Loucy (cell line): ENCODE data around the gene LAP3.

Source experiments
- H2AFZ ChIP-seq: fragments of 200-600 bp; sonication (generic); 2 replicates; pipeline ENCODE4 v1.6.0; 2016; ENCODE audit warnings: antibody characterized with exemption, mild to moderate bottlenecking, low read length, moderate library complexity
- H3F3A ChIP-seq: fragments of 200-600 bp; 2 replicates; pipeline ENCODE4 v1.6.0; 2016; ENCODE audit warnings: antibody characterized with exemption, low read depth, mild to moderate bottlenecking
- H3K27me3 ChIP-seq: fragments of 200-600 bp; sonication (generic); 2 replicates; pipeline ENCODE4 v1.6.1; 2014; ENCODE audit warnings: low read length, mild to moderate bottlenecking; ENCODE audit not compliant: insufficient read depth, poor library complexity, severe bottlenecking
- H3K36me3 ChIP-seq: fragments of 200-600 bp; sonication (generic); 2 replicates; pipeline ENCODE4 v1.6.1; 2016; ENCODE audit warnings: low read length; ENCODE audit not compliant: insufficient read depth
- H3K4me1 ChIP-seq: fragments of 200-600 bp; sonication (generic); 2 replicates; pipeline ENCODE4 v1.5.1; 2014; ENCODE audit warnings: low read length, mild to moderate bottlenecking; ENCODE audit not compliant: insufficient read depth, poor library complexity, severe bottlenecking
- H3K4me2 ChIP-seq: fragments of 200-600 bp; sonication (generic); 2 replicates; pipeline ENCODE4 v1.6.0; 2014; ENCODE audit warnings: antibody characterized with exemption, low read length, low read depth, mild to moderate bottlenecking; ENCODE audit not compliant: poor library complexity, severe bottlenecking
- H3K4me3 ChIP-seq: fragments of 200-600 bp; sonication (generic); 2 replicates; pipeline ENCODE4 v1.5.1; 2014; ENCODE audit warnings: low read length, mild to moderate bottlenecking, mixed read lengths; ENCODE audit not compliant: poor library complexity, severe bottlenecking
- H3K79me2 ChIP-seq: fragments of 200-600 bp; sonication (generic); 2 replicates; pipeline ENCODE4 v1.6.1; 2014; ENCODE audit warnings: low read length; ENCODE audit not compliant: insufficient read depth
- H3K9ac ChIP-seq: fragments of 200-600 bp; sonication (generic); 2 replicates; pipeline ENCODE4 v1.6.0; 2014; ENCODE audit warnings: mild to moderate bottlenecking, low read depth, low read length, moderate library complexity; ENCODE audit not compliant: poor library complexity, severe bottlenecking
- H3K9me2 ChIP-seq: fragments of 200-600 bp; sonication (generic); replicated peaks from 2 replicates; pipeline ENCODE4 v1.6.1; 2016; ENCODE audit warnings: low read depth, low read length, mixed read lengths
- H3K9me3 ChIP-seq: fragments of 200-600 bp; sonication (generic); 2 replicates; pipeline ENCODE4 v1.6.1; 2014; ENCODE audit warnings: mild to moderate bottlenecking, antibody characterized with exemption, low read length, low read depth; ENCODE audit not compliant: insufficient read depth
- H4K20me1 ChIP-seq: fragments of 200-600 bp; sonication (generic); 2 replicates; pipeline ENCODE4 v1.6.0; 2014; ENCODE audit warnings: antibody characterized with exemption, low read length, mild to moderate bottlenecking; ENCODE audit not compliant: insufficient read depth, poor library complexity, severe bottlenecking
- CTCF ChIP-seq: fragments of 200-600 bp; sonication (generic); conservative IDR thresholded peaks from 2 replicates; pipeline ENCODE4 v1.5.1; 2014; ENCODE audit warnings: mild to moderate bottlenecking, antibody characterized with exemption, low read length
- EZH2phosphoT487 ChIP-seq: fragments of 200-600 bp; IDR thresholded peaks from 2 replicates; pipeline ENCODE4 v1.6.1; 2018; ENCODE audit warnings: antibody characterized with exemption, mild to moderate bottlenecking, moderate library complexity, borderline replicate concordance

The LAP3 gene

GRCh38 chr4:17618926-17619325 is 41.9 kb downstream of the LAP3 start:
- Histone ChIP-seq H3K4me1 (peaks cover 44% of the 10 kb centered on the region), H4K20me1 (peaks cover 61% of the 10 kb centered on the region), H3F3A (no peaks in the 10 kb centered on the region), H3K9ac (peak overlapping the region; percentile 67), H3K4me2 (peak overlapping the region; percentile 94), H2AFZ (no peak overlapping the region), H3K27me3 (no peaks in the 10 kb centered on the region), H3K9me3 (no peaks in the 10 kb centered on the region), H3K79me2 (peaks cover 94% of the 10 kb centered on the region), H3K9me2 (no peaks in the 10 kb centered on the region), H3K4me3 (peak overlapping the region; percentile 92), H3K36me3 (peaks cover 43% of the 10 kb centered on the region)
- TF ChIP-seq CTCF (no peak), EZH2phosphoT487 (no peak)

- Histone ChIP-seq H3K27me3 (no peaks in the 10 kb centered on the region), H2AFZ (no peak overlapping the region), H4K20me1 (peaks cover 65% of the 10 kb centered on the region), H3K9ac (peak overlapping the region; percentile 67), H3K4me2 (peak overlapping the region; percentile 94), H3K9me2 (no peaks in the 10 kb centered on the region), H3K4me1 (peaks cover 41% of the 10 kb centered on the region), H3F3A (no peaks in the 10 kb centered on the region), H3K9me3 (no peaks in the 10 kb centered on the region), H3K4me3 (peak overlapping the region; percentile 92), H3K36me3 (peaks cover 50% of the 10 kb centered on the region), H3K79me2 (peaks cover 95% of the 10 kb centered on the region)
- TF ChIP-seq CTCF, result no peak
These were observed 42.6 kb downstream of the LAP3 start for GRCh38 chr4:17619416-17620105.

GRCh38 chr4:17623451-17624001 is 46.5 kb downstream of the LAP3 start:
- no peak overlapping the region for H3K4me2 ChIP-seq
- peaks cover 88% of the 10 kb centered on the region for H3K36me3 ChIP-seq
- H3K4me3 ChIP-seq, result no peak overlapping the region
- TF ChIP-seq EZH2phosphoT487 (no peak), CTCF (no peak)
- H3K79me2 ChIP-seq, result peaks cover 66% of the 10 kb centered on the region
- no peak overlapping the region for H3K9ac ChIP-seq
- no peaks in the 10 kb centered on the region for H3F3A ChIP-seq
- no peaks in the 10 kb centered on the region for H3K9me3 ChIP-seq
- no peaks in the 10 kb centered on the region for H3K9me2 ChIP-seq
- H2AFZ ChIP-seq, result no peak overlapping the region
- peaks cover 14% of the 10 kb centered on the region for H3K4me1 ChIP-seq
- no peaks in the 10 kb centered on the region for H3K27me3 ChIP-seq
- H4K20me1 ChIP-seq, result peaks cover 35% of the 10 kb centered on the region
